Activated CD8-positive, alpha-beta T cell treated with anti-CD3 and anti-CD28 coated beads for 36 hours (primary cell): Measurements from ENCODE around the gene MSL2. TPM values are rescaled to one million over a fixed set of nuclear protein-coding genes. Genes with fewer than 3 reads are reported as not detected.
"Not testable (repeated sequence)": the region's sequence is repeated elsewhere in the genome, so short reads cannot be mapped to it uniquely, and the experiment has no call there.

ENCODE experiments used
- ATAC-seq: fragments of 200-7000 bp; cut with Tn5 transposase; one replicate; pipeline ENCODE4 v1.10.0; 2021; ENCODE audit warnings: mild to moderate bottlenecking, moderate library complexity
- CTCF ChIA-PET: fragments of 350-600 bp; sonication (Branson Sonifier 250); formaldehyde crosslinking; loops from one replicate; lab custom pipeline; 2021; ENCODE audit warnings: antibody characterized with exemption; lab: Charles Lee
- POLR2A ChIA-PET: fragments of 350-600 bp; sonication (Branson Sonifier 250); formaldehyde crosslinking; loops from one replicate; lab custom pipeline; 2021; ENCODE audit warnings: antibody characterized with exemption; lab: Charles Lee
- DNase-seq: peaks from one replicate; pipeline ENCODE4 v3.0.0-alpha.2; 2020
- H3K27ac Mint-ChIP-seq: one replicate; pipeline ENCODE4 v1.8.0; 2021; ENCODE audit warnings: mild to moderate bottlenecking, mixed read lengths
- H3K27me3 Mint-ChIP-seq: one replicate; pipeline ENCODE4 v1.8.0; 2021; ENCODE audit warnings: mixed read lengths
- H3K36me3 Mint-ChIP-seq: one replicate; pipeline ENCODE4 v1.8.0; 2021; ENCODE audit warnings: low read depth, mixed read lengths
- H3K4me1 Mint-ChIP-seq: one replicate; pipeline ENCODE4 v1.8.0; 2021; ENCODE audit warnings: low read depth, mixed read lengths
- H3K4me3 Mint-ChIP-seq: one replicate; pipeline ENCODE4 v1.8.0; 2021; ENCODE audit warnings: mild to moderate bottlenecking, moderate library complexity, mixed read lengths
- H3K9me3 Mint-ChIP-seq: one replicate; pipeline ENCODE4 v1.8.0; 2021; ENCODE audit warnings: mixed read lengths
- intact Hi-C: fragments of 100-400 bp; cut with micrococcal nuclease; formaldehyde crosslinking; loops from one replicate; pipeline ENCODE4 v1.10.0; 2022
- total RNA-seq, 2 experiments: library from RNA; stranded (reverse); gene quantifications; one replicate each; pipeline ENCODE4 v1.2.3, GENCODE V29; 2021
- TF ChIP-seq, protein P1 (sequence below): fragments of 200-600 bp; IDR thresholded peaks from one replicate; pipeline ENCODE4 v1.8.0; 2022; ENCODE audit warnings: antibody characterized with exemption, mild to moderate bottlenecking

MSL2 gene
- total RNA-seq, 2 experiments from 2014 or later = 35.8 to 36.8 TPM

DNA sequence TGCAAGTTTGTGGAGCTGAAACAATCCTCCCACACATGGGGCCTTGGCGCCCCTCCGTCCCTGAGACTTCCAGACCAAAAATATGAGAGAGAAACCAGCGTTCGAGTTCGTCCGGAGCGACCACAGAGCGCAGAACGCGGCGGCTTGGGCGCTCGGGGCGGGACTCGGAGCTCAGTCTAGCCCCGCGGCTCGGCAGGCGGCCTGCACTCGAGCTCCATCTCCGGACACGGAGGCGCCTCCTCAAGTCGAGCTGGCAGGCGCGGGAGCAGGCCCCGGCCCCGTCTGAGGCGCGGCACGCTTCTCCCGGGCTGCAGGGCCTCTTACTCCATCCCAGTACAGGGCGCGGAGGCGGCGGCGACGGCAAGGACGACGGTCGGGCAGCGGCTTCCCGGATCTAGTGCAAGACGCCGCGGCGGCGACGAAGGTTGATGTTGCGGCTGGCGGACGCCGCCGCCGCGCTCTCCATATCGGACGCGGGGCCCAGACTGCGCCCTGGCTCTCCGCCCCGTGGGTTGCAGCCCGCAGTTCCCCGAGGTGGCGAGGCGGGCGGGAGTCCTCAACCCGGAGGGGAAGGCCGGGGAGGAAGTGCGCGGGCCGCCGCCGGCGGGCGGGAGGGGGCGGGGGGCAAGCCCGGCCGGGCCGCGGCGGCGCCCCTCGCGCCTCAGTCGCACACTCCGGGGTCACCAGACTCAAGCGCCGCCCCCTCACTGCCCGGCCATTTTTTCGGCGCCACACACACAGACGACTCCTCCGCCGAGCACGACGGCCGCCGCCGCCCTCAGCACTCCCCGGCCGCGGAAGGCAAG is 674 bp downstream of the MSL2 start:
- intact Hi-C loops = loop anchor here (2.0 kb wide), 1 partner anchor 55 kb away; the partner anchor contains the start of gene PCCB
- ChIA-PET POLR2A (interaction anchor here (0.6 to 6.6 kb wide), 9 partner anchors 12 to 557 kb away, joined by 3 to 87 read pairs (median 5); partner anchors contain the start of genes PCCB and STAG1), CTCF (interaction anchor here (0.7 to 1.9 kb wide), 8 partner anchors 13 to 819 kb away, joined by 3 to 11 read pairs (median 4); partner anchors contain the start of gene STAG1)
- Mint-ChIP-seq H3K9me3 (peaks cover 4% of the 10 kb centered on the region), H3K4me1 (peaks cover 32% of the 10 kb centered on the region), H3K27me3 (peaks cover 3% of the 10 kb centered on the region), H3K27ac (peak overlapping the region; percentile 98), H3K36me3 (peaks cover 50% of the 10 kb centered on the region), H3K4me3 (peak overlapping the region; percentile 98)
- TF ChIP-seq, protein P1, sequence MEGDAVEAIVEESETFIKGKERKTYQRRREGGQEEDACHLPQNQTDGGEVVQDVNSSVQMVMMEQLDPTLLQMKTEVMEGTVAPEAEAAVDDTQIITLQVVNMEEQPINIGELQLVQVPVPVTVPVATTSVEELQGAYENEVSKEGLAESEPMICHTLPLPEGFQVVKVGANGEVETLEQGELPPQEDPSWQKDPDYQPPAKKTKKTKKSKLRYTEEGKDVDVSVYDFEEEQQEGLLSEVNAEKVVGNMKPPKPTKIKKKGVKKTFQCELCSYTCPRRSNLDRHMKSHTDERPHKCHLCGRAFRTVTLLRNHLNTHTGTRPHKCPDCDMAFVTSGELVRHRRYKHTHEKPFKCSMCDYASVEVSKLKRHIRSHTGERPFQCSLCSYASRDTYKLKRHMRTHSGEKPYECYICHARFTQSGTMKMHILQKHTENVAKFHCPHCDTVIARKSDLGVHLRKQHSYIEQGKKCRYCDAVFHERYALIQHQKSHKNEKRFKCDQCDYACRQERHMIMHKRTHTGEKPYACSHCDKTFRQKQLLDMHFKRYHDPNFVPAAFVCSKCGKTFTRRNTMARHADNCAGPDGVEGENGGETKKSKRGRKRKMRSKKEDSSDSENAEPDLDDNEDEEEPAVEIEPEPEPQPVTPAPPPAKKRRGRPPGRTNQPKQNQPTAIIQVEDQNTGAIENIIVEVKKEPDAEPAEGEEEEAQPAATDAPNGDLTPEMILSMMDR = no peak
- ATAC-seq (peak; percentile 48), DNase-seq (peak; percentile 90)

DNA sequence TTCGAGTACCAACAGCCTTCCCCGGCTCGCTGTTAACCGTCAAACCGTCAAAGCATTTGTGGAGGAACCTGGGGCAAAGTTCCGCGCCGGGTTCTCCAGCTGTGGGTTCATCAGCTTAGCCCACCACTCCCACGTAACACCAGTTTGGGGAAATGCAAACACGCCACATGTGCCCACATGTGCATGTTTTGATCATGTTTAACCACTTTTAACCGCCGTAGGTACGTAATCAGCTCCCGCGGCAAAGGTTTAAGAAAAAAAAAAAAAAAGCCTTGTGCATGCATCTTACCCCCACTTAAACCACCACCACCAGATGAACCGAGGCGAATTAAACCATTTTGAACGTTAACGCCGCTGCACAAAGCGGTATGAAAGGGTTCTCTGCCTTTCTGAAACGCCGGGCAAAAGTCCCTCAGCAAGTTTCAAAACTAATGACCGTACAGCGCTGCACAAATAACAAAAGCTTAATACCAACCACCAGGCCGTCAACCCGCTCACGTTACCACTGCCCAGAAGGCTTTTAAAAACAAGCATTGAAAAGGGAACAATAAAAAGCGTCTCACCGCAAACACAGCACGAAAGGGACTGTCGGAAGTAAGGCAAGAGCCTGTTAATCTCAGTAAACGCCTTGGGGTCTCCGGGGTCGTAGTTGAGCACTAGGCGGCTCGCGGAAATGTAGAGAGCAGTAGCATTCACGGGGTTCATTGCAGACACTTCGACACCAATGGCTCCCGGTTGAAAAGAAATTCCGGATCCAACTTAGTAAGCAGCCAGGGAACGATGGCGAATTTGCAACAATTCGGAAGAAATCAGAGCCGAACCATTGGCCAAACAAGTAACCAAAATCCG is 1.5 kb downstream of the MSL2 start:
- Mint-ChIP-seq H3K27me3 (peaks cover 3% of the 10 kb centered on the region), H3K27ac (peak overlapping the region; percentile 98), H3K4me3 (peak overlapping the region; percentile 98), H3K9me3 (peaks cover 4% of the 10 kb centered on the region), H3K4me1 (peaks cover 38% of the 10 kb centered on the region), H3K36me3 (peaks cover 54% of the 10 kb centered on the region)
- TF ChIP-seq, protein P1 = no peak
- POLR2A ChIA-PET = interaction anchor here (0.6 to 6.6 kb wide), 11 partner anchors 13 to 689 kb away, joined by 3 to 87 read pairs (median 3); partner anchors contain the start of genes PCCB and STAG1
- intact Hi-C loops = loop anchor here (5.0 kb wide), 3 partner anchors 52 to 558 kb away; partner anchors contain the start of gene STAG1
- CTCF ChIA-PET = interaction anchor here (1.0 to 1.3 kb wide), 3 partner anchors 14 to 117 kb away, joined by 3 to 4 read pairs (median 3); no protein-coding TSS in a partner anchor
- DNase-seq (peak; percentile 87), ATAC-seq (no peak)

DNA sequence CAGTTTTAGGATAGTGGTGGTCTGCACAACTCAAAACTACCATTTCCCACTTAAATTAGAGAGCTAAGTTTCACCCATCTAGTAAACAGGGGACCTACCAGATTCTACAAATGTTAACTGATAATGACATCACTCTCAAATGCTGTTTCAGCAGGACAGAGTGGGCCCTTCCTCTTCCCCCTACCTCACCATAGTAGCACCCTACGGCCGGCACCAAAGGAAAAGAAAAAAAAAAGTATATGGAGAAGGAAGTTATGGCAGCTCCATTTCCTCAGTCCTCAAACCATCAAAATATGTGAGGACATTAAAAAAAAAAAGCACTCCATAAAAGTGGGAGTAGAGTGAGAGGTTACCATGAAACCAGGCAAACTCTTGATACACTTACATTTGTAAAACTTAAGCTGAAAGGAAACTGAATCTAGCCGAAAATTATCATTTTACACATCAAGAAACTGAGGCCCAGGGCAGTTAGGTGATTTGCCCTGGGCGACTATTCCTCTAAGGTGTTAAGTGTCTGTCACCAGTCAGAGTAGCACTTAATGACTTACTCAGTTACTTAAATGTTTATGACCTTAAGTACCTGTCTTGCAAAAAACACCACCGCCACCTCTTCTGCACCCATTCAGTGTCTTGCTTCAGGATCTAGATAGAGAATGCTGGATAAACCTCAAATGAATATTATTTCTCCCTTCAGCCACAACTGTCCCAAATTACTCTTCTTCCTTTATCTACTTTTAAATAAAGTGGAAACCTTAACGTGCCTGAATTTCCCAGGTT is 2.7 kb downstream of the MSL2 start:
- POLR2A ChIA-PET = interaction anchor here (1.0 to 6.6 kb wide), 6 partner anchors 13 to 559 kb away, joined by 3 to 87 read pairs (median 4); partner anchors contain the start of gene STAG1
- Mint-ChIP-seq H3K4me3 (peak overlapping the region; percentile 98), H3K36me3 (peaks cover 54% of the 10 kb centered on the region), H3K27ac (peak overlapping the region; percentile 98), H3K27me3 (peaks cover 3% of the 10 kb centered on the region), H3K9me3 (peaks cover 4% of the 10 kb centered on the region), H3K4me1 (peaks cover 45% of the 10 kb centered on the region)
- DNase-seq = peak; percentile 43
- TF ChIP-seq, protein P1 = no peak
- intact Hi-C loops = loop anchor here (5.0 kb wide), 3 partner anchors 51 to 559 kb away; partner anchors contain the start of gene STAG1
- no peak for ATAC-seq
- CTCF ChIA-PET = interaction anchor here (0.6 to 1.3 kb wide), 6 partner anchors 15 to 821 kb away, joined by 3 to 7 read pairs (median 4); no protein-coding TSS in a partner anchor

DNA sequence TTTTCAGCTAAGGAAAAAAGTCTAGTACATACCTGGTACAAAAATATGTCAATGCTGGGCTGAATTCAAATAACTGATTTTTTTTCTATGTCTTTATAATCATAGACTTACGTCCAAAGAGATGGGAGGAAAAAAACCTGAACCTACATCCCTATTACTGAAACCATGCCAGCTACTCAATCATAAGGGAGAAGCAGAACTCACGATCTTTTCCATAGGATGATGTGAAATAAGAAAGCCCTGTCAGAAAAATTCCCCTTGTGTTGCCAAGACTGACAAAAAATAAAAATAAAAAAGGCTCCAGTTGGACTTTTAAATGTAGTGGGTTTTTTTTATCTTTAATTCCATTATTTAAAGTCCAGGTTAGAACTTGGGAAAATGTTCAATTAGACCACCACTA is 3.3 kb downstream of the MSL2 start:
- peak overlapping the region; percentile 98 for H3K27ac Mint-ChIP-seq
- peaks cover 51% of the 10 kb centered on the region for H3K36me3 Mint-ChIP-seq
- no peak for ATAC-seq

DNA sequence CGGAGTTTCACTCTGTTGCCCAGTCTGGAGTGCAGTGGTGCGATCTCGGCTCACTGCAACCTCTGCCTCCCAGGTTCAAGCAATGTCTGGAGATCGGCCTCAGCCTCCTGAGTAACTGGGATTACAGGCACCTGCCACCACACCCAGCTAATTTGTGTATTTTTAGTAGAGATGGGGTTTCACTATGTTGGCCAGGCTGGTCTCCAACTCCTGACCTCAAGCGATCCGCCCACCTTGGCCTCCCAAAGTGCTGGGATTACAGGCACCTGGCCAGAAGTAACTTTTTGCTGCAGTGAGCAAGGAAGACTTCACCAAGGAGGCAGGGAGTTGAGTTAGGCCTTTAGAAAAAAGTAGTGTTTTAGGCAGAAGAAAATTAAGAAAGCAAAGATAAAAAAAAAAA is 3.9 kb downstream of the MSL2 start:
- Mint-ChIP-seq H3K27ac (peak overlapping the region; percentile 54), H3K4me1 (peaks cover 44% of the 10 kb centered on the region), H3K4me3 (peak overlapping the region; percentile 98), H3K36me3 (peaks cover 51% of the 10 kb centered on the region)
- DNase-seq, H3K9me3 Mint-ChIP-seq, ATAC-seq, H3K27me3 Mint-ChIP-seq: not testable (repeated sequence)
- POLR2A ChIA-PET = interaction anchor here (0.7 to 6.6 kb wide), 4 partner anchors 10 to 63 kb away, joined by 3 to 87 read pairs (median 6); no protein-coding TSS in a partner anchor
- CTCF ChIA-PET = interaction anchor here (1.1 kb wide), 1 partner anchor 28 kb away, joined by 3 read pairs; no protein-coding TSS in a partner anchor
- intact Hi-C loops = loop anchor here (5.0 kb wide), 3 partner anchors 50 to 560 kb away; partner anchors contain the start of gene STAG1

More for the DNA sequence above, 3.3 kb downstream of the MSL2 start:
- Mint-ChIP-seq H3K9me3 (no peaks in the 10 kb centered on the region), H3K4me1 (peaks cover 45% of the 10 kb centered on the region), H3K4me3 (peak overlapping the region; percentile 98), H3K27me3 (peaks cover 3% of the 10 kb centered on the region)
- intact Hi-C loops = loop anchor here (5.0 kb wide), 3 partner anchors 51 to 559 kb away; partner anchors contain the start of gene STAG1
- ChIA-PET POLR2A (interaction anchor here (0.7 to 6.6 kb wide), 5 partner anchors 12 to 560 kb away, joined by 3 to 87 read pairs (median 6); partner anchors contain the start of gene STAG1), CTCF (interaction anchor here (0.6 to 1.3 kb wide), 6 partner anchors 15 to 821 kb away, joined by 3 to 7 read pairs (median 4); no protein-coding TSS in a partner anchor)
- DNase-seq = no peak
- TF ChIP-seq, protein P1 = no peak
